OCI-LY1 (cell line): ENCODE results near the gene CNTNAP2.

Experiments used
- CTCF ChIP-seq: fragments of 200-600 bp; sonication (generic), shearing (Covaris generic); IDR thresholded peaks from 2 replicates; pipeline ENCODE4 v1.5.1; 2017; ENCODE audit warnings: mild to moderate bottlenecking, antibody characterized with exemption, low read length, moderate library complexity, mixed read lengths
- EZH2 ChIP-seq: fragments of 200-600 bp; sonication (generic), shearing (Covaris generic); IDR thresholded peaks from 2 replicates; pipeline ENCODE4 v1.8.0; 2017; ENCODE audit warnings: borderline replicate concordance, mixed run types, mild to moderate bottlenecking, antibody characterized with exemption, low read length, moderate library complexity, mixed read lengths

- TF ChIP-seq CTCF, result no peak
- TF ChIP-seq EZH2, result no peak
Measured at GRCh38 chr7:147015999-147016398, 899.4 kb downstream of the CNTNAP2 start.
